Loucy (cell line): ENCODE measurements around the gene NCAPH2.

Experiments
- EZH2phosphoT487 ChIP-seq: fragments of 200-600 bp; IDR thresholded peaks from 2 replicates; pipeline ENCODE4 v1.6.1; 2018; ENCODE audit warnings: antibody characterized with exemption, mild to moderate bottlenecking, moderate library complexity, borderline replicate concordance
- TF ChIP-seq, protein P1 (sequence below): fragments of 200-600 bp; sonication (generic); conservative IDR thresholded peaks from 2 replicates; pipeline ENCODE4 v1.5.1; 2014; ENCODE audit warnings: mild to moderate bottlenecking, antibody characterized with exemption, low read length

GRCh38 chr22:50560034-50560433 is 52.0 kb downstream of the NCAPH2 start:
- TF ChIP-seq, protein P1, sequence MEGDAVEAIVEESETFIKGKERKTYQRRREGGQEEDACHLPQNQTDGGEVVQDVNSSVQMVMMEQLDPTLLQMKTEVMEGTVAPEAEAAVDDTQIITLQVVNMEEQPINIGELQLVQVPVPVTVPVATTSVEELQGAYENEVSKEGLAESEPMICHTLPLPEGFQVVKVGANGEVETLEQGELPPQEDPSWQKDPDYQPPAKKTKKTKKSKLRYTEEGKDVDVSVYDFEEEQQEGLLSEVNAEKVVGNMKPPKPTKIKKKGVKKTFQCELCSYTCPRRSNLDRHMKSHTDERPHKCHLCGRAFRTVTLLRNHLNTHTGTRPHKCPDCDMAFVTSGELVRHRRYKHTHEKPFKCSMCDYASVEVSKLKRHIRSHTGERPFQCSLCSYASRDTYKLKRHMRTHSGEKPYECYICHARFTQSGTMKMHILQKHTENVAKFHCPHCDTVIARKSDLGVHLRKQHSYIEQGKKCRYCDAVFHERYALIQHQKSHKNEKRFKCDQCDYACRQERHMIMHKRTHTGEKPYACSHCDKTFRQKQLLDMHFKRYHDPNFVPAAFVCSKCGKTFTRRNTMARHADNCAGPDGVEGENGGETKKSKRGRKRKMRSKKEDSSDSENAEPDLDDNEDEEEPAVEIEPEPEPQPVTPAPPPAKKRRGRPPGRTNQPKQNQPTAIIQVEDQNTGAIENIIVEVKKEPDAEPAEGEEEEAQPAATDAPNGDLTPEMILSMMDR = no peak
- TF ChIP-seq EZH2phosphoT487 = no peak
